H1 (cell line): ENCODE results near the gene FA2H. TPM values are rescaled to one million over a fixed set of nuclear protein-coding genes. Genes with fewer than 3 reads are reported as not detected.

Source experiments
- CTCF ChIA-PET: fragments of 300-600 bp; sonication (Branson Sonifier 250); formaldehyde crosslinking; loops from one replicate; lab custom pipeline; 2021; ENCODE audit not compliant: partially characterized antibody; lab: Charles Lee
- POLR2A ChIA-PET: fragments of 300-600 bp; sonication (Branson Sonifier 250); formaldehyde crosslinking; loops from one replicate; lab custom pipeline; 2021; ENCODE audit warnings: inconsistent platforms; ENCODE audit not compliant: partially characterized antibody; lab: Charles Lee
- DNase-seq, 2 experiments: peaks; one replicate each; pipeline versions ENCODE4 v3.0.0 to v3.0.0-alpha.2; 2010 to 2022; ENCODE audit warnings: low spot score in 2 of 2, low read depth in 1 of 2, mixed read lengths in 1 of 2
- FAIRE-seq: peaks from 2 replicates; lab custom pipeline; 2011; peaks lifted over from hg19 to GRCh38; lab: Jason Lieb, UNC
- H2AFZ ChIP-seq: 2 replicates; pipeline ENCODE4 v1.8.1; 2012; ENCODE audit warnings: low read length, inconsistent platforms
- H2AK5ac ChIP-seq: 2 replicates; pipeline ENCODE4 v1.6.1; 2013; ENCODE audit warnings: low read depth, low read length
- H2BK120ac ChIP-seq: replicated peaks from 2 replicates; pipeline ENCODE3; 2013; ENCODE audit warnings: low read depth, low read length, inconsistent platforms
- H2BK12ac ChIP-seq: 2 replicates; pipeline ENCODE4 v1.6.1; 2013; ENCODE audit warnings: low read depth, low read length
- H2BK15ac ChIP-seq: 2 replicates; pipeline ENCODE4 v1.6.1; 2013; ENCODE audit warnings: low read length
- H2BK20ac ChIP-seq: 2 replicates; pipeline ENCODE4 v1.6.1; 2013; ENCODE audit warnings: low read length
- H2BK5ac ChIP-seq: 2 replicates; pipeline ENCODE4 v1.6.1; 2013; ENCODE audit warnings: low read depth, low read length
- H3K14ac ChIP-seq: 2 replicates; pipeline ENCODE4 v1.6.1; 2013; ENCODE audit warnings: inconsistent platforms; ENCODE audit not compliant: insufficient read length
- H3K18ac ChIP-seq: 2 replicates; pipeline ENCODE4 v1.6.1; 2013; ENCODE audit warnings: low read length; ENCODE audit errors: extremely low read depth
- H3K23ac ChIP-seq: 2 replicates; pipeline ENCODE4 v1.6.1; 2013; ENCODE audit warnings: inconsistent platforms; ENCODE audit not compliant: insufficient read length
- H3K23me2 ChIP-seq: 2 replicates; pipeline ENCODE4 v1.6.1; 2013; ENCODE audit warnings: low read depth, low read length
- H3K27ac ChIP-seq: 2 replicates; pipeline ENCODE4 v1.6.1; 2011; ENCODE audit warnings: low read depth, low read length, inconsistent platforms
- H3K27me3 ChIP-seq, 4 experiments: replicated peaks in 1 of 4; 1 replicate in 1 of 4; 2 replicates in 3 of 4; pipeline versions ENCODE4 v1.6.1 to v1.8.1; 2011 to 2013; ENCODE audit warnings: low read length in 3 of 4, mild to moderate bottlenecking in 3 of 4, inconsistent platforms in 2 of 4, mixed read lengths in 2 of 4, moderate library complexity in 1 of 4; ENCODE audit not compliant: control insufficient read depth in 3 of 4, insufficient read depth in 3 of 4; ENCODE audit errors: extremely low read depth in 1 of 4
- H3K36me3 ChIP-seq, 4 experiments: 2 replicates each; pipeline versions ENCODE4 v1.6.1 to v1.8.1; 2011 to 2013; ENCODE audit warnings: mild to moderate bottlenecking in 4 of 4, low read length in 3 of 4, moderate library complexity in 2 of 4, control low read depth in 1 of 4, inconsistent platforms in 1 of 4; ENCODE audit not compliant: insufficient read depth in 4 of 4, control insufficient read depth in 2 of 4
- H3K4ac ChIP-seq: replicated peaks from 2 replicates; pipeline ENCODE3; 2013; ENCODE audit warnings: low read length, low read depth, mixed read lengths, inconsistent platforms; ENCODE audit not compliant: insufficient read length
- H3K4me1 ChIP-seq, 4 experiments: replicated peaks in 1 of 4; 1 replicate in 1 of 4; 2 replicates in 3 of 4; pipeline versions ENCODE4 v1.6.1 to v1.8.1; 2011 to 2013; ENCODE audit warnings: low read length in 3 of 4, inconsistent platforms in 2 of 4, mixed read lengths in 1 of 4; ENCODE audit not compliant: insufficient read depth in 4 of 4, control insufficient read depth in 3 of 4
- H3K4me2 ChIP-seq, 2 experiments: 2 replicates each; pipeline versions ENCODE4 v1.6.1 to v1.8.1; 2011 to 2013; ENCODE audit warnings: low read depth in 2 of 2, low read length in 2 of 2, control low read depth in 1 of 2, inconsistent platforms in 1 of 2, mild to moderate bottlenecking in 1 of 2; ENCODE audit not compliant: insufficient read depth in 1 of 2
- H3K4me3 ChIP-seq, 4 experiments: fragments of 200-600, 300-600 bp in 1 of 4; sonication (generic), shearing (Covaris generic), sonication (Bioruptor Twin) in 1 of 4; 2 replicates each; pipeline versions ENCODE4 v1.5.1 to v1.8.1; 2011 to 2016; ENCODE audit warnings: low read length in 4 of 4, low read depth in 3 of 4, control low read depth in 2 of 4, inconsistent platforms in 2 of 4, mild to moderate bottlenecking in 2 of 4, mixed read lengths in 1 of 4, moderate library complexity in 1 of 4; ENCODE audit not compliant: insufficient read depth in 2 of 4; ENCODE audit errors: extremely low read depth in 1 of 4
- H3K56ac ChIP-seq: replicated peaks from 2 replicates; pipeline ENCODE3; 2013; ENCODE audit warnings: low read depth, mild to moderate bottlenecking, mixed read lengths, low read length, inconsistent platforms; ENCODE audit not compliant: insufficient read length
- H3K79me1 ChIP-seq: 2 replicates; pipeline ENCODE4 v1.6.1; 2013; ENCODE audit warnings: low read depth, low read length, control low read depth
- H3K79me2 ChIP-seq, 2 experiments: 2 replicates each; pipeline versions ENCODE4 v1.6.1 to v1.8.1; 2012 to 2013; ENCODE audit warnings: low read length in 2 of 2, mild to moderate bottlenecking in 2 of 2, inconsistent platforms in 1 of 2; ENCODE audit not compliant: insufficient read depth in 2 of 2, control insufficient read depth in 1 of 2
- H3K9ac ChIP-seq, 4 experiments: replicated peaks in 1 of 4; 1 replicate in 1 of 4; 2 replicates in 3 of 4; pipeline versions ENCODE4 v1.6.1 to v1.8.1; 2011 to 2013; ENCODE audit warnings: low read depth in 3 of 4, low read length in 3 of 4, control low read depth in 2 of 4, mild to moderate bottlenecking in 2 of 4, moderate library complexity in 2 of 4, inconsistent platforms in 1 of 4; ENCODE audit errors: extremely low read depth in 1 of 4
- H3K9me3 ChIP-seq, 2 experiments: 2 replicates each; pipeline versions ENCODE4 v1.6.1 to v1.8.1; 2012 to 2013; ENCODE audit warnings: mild to moderate bottlenecking in 2 of 2, moderate library complexity in 2 of 2, control low read depth in 1 of 2, inconsistent platforms in 1 of 2, low read depth in 1 of 2, low read length in 1 of 2, mixed read lengths in 1 of 2; ENCODE audit not compliant: insufficient read depth in 2 of 2
- H4K20me1 ChIP-seq, 2 experiments: replicated peaks in 1 of 2; 2 replicates each; pipeline versions ENCODE3 to v1.8.1; 2011 to 2013; ENCODE audit warnings: inconsistent platforms in 2 of 2, low read length in 2 of 2, mild to moderate bottlenecking in 1 of 2; ENCODE audit not compliant: insufficient read depth in 2 of 2, control insufficient read depth in 1 of 2
- H4K5ac ChIP-seq: 2 replicates; pipeline ENCODE4 v1.6.1; 2013; ENCODE audit warnings: low read length, low read depth, mixed read lengths, inconsistent platforms; ENCODE audit not compliant: insufficient read length
- H4K8ac ChIP-seq: 2 replicates; pipeline ENCODE4 v1.8.0; 2013; ENCODE audit warnings: mild to moderate bottlenecking, moderate library complexity, low read length, inconsistent platforms; ENCODE audit not compliant: insufficient read depth; ENCODE audit errors: extremely low read depth
- H4K91ac ChIP-seq: replicated peaks from 2 replicates; pipeline ENCODE3; 2013; ENCODE audit warnings: low read length, mixed read lengths, inconsistent platforms; ENCODE audit not compliant: insufficient read length
- KDM1A ChIP-seq: fragments of 200-600, 300-600 bp; sonication (generic); IDR thresholded peaks from 2 replicates; pipeline ENCODE4 v1.7.1; 2016; ENCODE audit warnings: mild to moderate bottlenecking, low read length, borderline replicate concordance
- NRF1 ChIP-seq: IDR thresholded peaks from 2 replicates; pipeline ENCODE4 v1.6.1; 2011; ENCODE audit warnings: mild to moderate bottlenecking, low read depth, low read length, improper control_type of control experiment
- WGBS, 2 experiments: shearing (Covaris generic) in 1 of 2; methylation state at CpG; one replicate each; pipeline versions ENCODE4 v1.1.6 to v1.1.7; 2013 to 2015; ENCODE audit warnings: low lambda C conversion rate in 2 of 2, mixed read lengths in 2 of 2, inconsistent platforms in 1 of 2, low coverage in 1 of 2, missing lambda C conversion rate in 1 of 2; ENCODE audit not compliant: insufficient replicate concordance in 2 of 2, insufficient coverage in 1 of 2, insufficient read length in 1 of 2; ENCODE audit errors: extremely low coverage in 1 of 2, missing lambda C conversion rate in 1 of 2; 5-methylcytosine and 5-hydroxymethylcytosine counted together
- polyA plus RNA-seq, 7 experiments: library from polyadenylated mRNA; depleted of rRNA in 3 of 7; stranded (reverse) in 5 of 7; unstranded in 2 of 7; fragments of >200 nt in 5 of 7; fragments of 200-250 nt in 2 of 7; gene quantifications; 1 replicate in 5 of 7; 2 replicates in 1 of 7; 4 replicates in 1 of 7; pipeline versions ENCODE4 v1.2.1 to v1.2.3, GENCODE V29; 2011 to 2013; ENCODE audit warnings: missing spikeins in 2 of 7, mixed read lengths in 2 of 7
- total RNA-seq: library from RNA; stranded (reverse); fragmentation: NEBNext Ultra II Directional; extraction: Animal tissue kit (Norgen Biotek cat#: 25700); gene quantifications from 2 replicates; pipeline ENCODE4 v1.2.1, GENCODE V29; 2021

The FA2H gene
- total and polyA plus RNA-seq, 2 of the 8 experiments (the other 6 are each of a cell fraction or from before 2014, with no cell fraction given) = 2.1 to 2.5 TPM

GRCh38 chr16:74735554-74735953, 39.1 kb downstream of the FA2H start:
- Histone ChIP-seq H3K79me2 (no peaks in the 10 kb centered on the region), H3K18ac (peak overlapping the region; percentile 75), H3K23ac (no peak overlapping the region), H3K4me3 (no peak overlapping the region), H2BK5ac (peak overlapping the region; percentile 86; the same call in 1 of the 2 replicates), H3K14ac (no peak overlapping the region), H3K4me2 (no peak overlapping the region), H4K5ac (no peak overlapping the region), H3K27ac (no peak overlapping the region), H3K4ac (peak overlapping the region; percentile 44), H3K23me2 (peaks cover 2% of the 10 kb centered on the region; the same call in 1 of the 2 replicates), H3K36me3 (no peaks in the 10 kb centered on the region), H2AFZ (no peak overlapping the region), H3K79me1 (no peaks in the 10 kb centered on the region), H2BK15ac (no peak overlapping the region), H3K4me1 (peaks cover 0 to 29% (median 23%) of the 10 kb centered on the region in 4 experiments; a peak in 6 of 7 replicates), H4K91ac (no peak overlapping the region), H3K9me3 (no peaks in the 10 kb centered on the region), H4K8ac (no peak overlapping the region; the same call in 1 of the 2 replicates), H2BK120ac (peak overlapping the region; percentile 96), H3K9ac (no peak overlapping the region), H3K56ac (no peak overlapping the region), H2BK12ac (peak overlapping the region; percentile 97; the same call in 1 of the 2 replicates), H2AK5ac (peak overlapping the region; percentile 43; the same call in 1 of the 2 replicates), H2BK20ac (peak overlapping the region; percentile 90; the same call in 1 of the 2 replicates), H4K20me1 (no peaks in the 10 kb centered on the region), H3K27me3 (no peaks in the 10 kb centered on the region)
- WGBS, 2 experiments = 97% methylated on average over 3 of the region's 3 CpGs; no CpG with 5 or more reads in 1 of the 2 experiments
- no peak for DNase-seq
- FAIRE-seq = no peak
- ChIA-PET POLR2A (interaction anchor here (1.0 kb wide), 1 partner anchor 39 kb away, joined by 3 read pairs; the partner anchor contains the start of gene FA2H), CTCF (interaction anchor here (0.7 to 32.9 kb wide), 2 partner anchors 16 to 126 kb away, joined by 3 to 576 read pairs; no protein-coding TSS in a partner anchor)
- TF ChIP-seq KDM1A = peak; percentile 62; the same call in 1 of the 2 replicates
- TF ChIP-seq NRF1 = no peak
